Activated naive CD4-positive, alpha-beta T cell treated with anti-CD3 and anti-CD28 coated beads for 36 hours (primary cell): Measurements from ENCODE around the gene NMRK2. TPM values are rescaled to one million over a fixed set of nuclear protein-coding genes. Genes with fewer than 3 reads are reported as not detected.

Experiments
- CTCF ChIA-PET: fragments of 350-600 bp; sonication (Branson Sonifier 250); formaldehyde crosslinking; loops from one replicate; lab custom pipeline; 2021; ENCODE audit warnings: antibody characterized with exemption; lab: Charles Lee
- DNase-seq: peaks from one replicate; pipeline ENCODE4 v3.0.0-alpha.2; 2020
- H3K27ac Mint-ChIP-seq: one replicate; pipeline ENCODE4 v1.8.0; 2021; ENCODE audit warnings: mild to moderate bottlenecking, mixed read lengths
- H3K27me3 Mint-ChIP-seq: one replicate; pipeline ENCODE4 v1.8.0; 2021; ENCODE audit warnings: low read depth, mixed read lengths
- H3K36me3 Mint-ChIP-seq: one replicate; pipeline ENCODE4 v1.8.0; 2021; ENCODE audit warnings: low read depth, mixed read lengths
- H3K4me1 Mint-ChIP-seq: one replicate; pipeline ENCODE4 v1.8.0; 2021; ENCODE audit warnings: low read depth, mixed read lengths
- H3K4me3 Mint-ChIP-seq: one replicate; pipeline ENCODE4 v1.8.0; 2021; ENCODE audit warnings: mild to moderate bottlenecking, moderate library complexity, mixed read lengths
- H3K9me3 Mint-ChIP-seq: one replicate; pipeline ENCODE4 v1.8.0; 2021; ENCODE audit warnings: mixed read lengths
- intact Hi-C: fragments of 100-400 bp; cut with micrococcal nuclease; formaldehyde crosslinking; loops from one replicate; pipeline ENCODE4 v1.15.1; 2023
- total RNA-seq, 2 experiments: library from RNA; stranded (reverse); gene quantifications; one replicate each; pipeline ENCODE4 v1.2.3, GENCODE V29; 2021

NMRK2 gene
- total RNA-seq, 2 experiments from 2014 or later, result not detected

- Mint-ChIP-seq H3K9me3 (no peaks in the 10 kb centered on the region), H3K4me1 (peaks cover 47% of the 10 kb centered on the region), H3K4me3 (peak overlapping the region; percentile 39), H3K27me3 (no peaks in the 10 kb centered on the region), H3K36me3 (peaks cover 67% of the 10 kb centered on the region), H3K27ac (peak overlapping the region; percentile 31)
- no peak for DNase-seq
- CTCF ChIA-PET, result no interaction called here
- intact Hi-C loops, result no loop called here
These were observed 48.5 kb downstream of the NMRK2 start for GRCh38 chr19:3981373-3981735.

GRCh38 chr19:3981736-3982681 lies 49.1 kb downstream of the NMRK2 start:
- no peaks in the 10 kb centered on the region for H3K27me3 Mint-ChIP-seq
- intact Hi-C loops, result no loop called here
- peak overlapping the region; percentile 66 for H3K27ac Mint-ChIP-seq
- peaks cover 65% of the 10 kb centered on the region for H3K36me3 Mint-ChIP-seq
- CTCF ChIA-PET, result no interaction called here
- no peaks in the 10 kb centered on the region for H3K9me3 Mint-ChIP-seq
- H3K4me3 Mint-ChIP-seq, result peak overlapping the region; percentile 91
- no peak for DNase-seq
- H3K4me1 Mint-ChIP-seq, result peaks cover 53% of the 10 kb centered on the region

GRCh38 chr19:3982701-3983541 lies 50.1 kb downstream of the NMRK2 start:
- DNase-seq, result no peak
- CTCF ChIA-PET, result no interaction called here

GRCh38 chr19:3983542-3983914 lies 50.7 kb downstream of the NMRK2 start:
- DNase-seq, result no peak
- Mint-ChIP-seq H3K36me3 (peaks cover 55% of the 10 kb centered on the region), H3K27me3 (no peaks in the 10 kb centered on the region), H3K27ac (peak overlapping the region; percentile 94), H3K4me3 (peak overlapping the region; percentile 91), H3K4me1 (peaks cover 59% of the 10 kb centered on the region), H3K9me3 (no peaks in the 10 kb centered on the region)
- intact Hi-C loops, result no loop called here
- CTCF ChIA-PET, result no interaction called here

More at GRCh38 chr19:3982701-3983541, 50.1 kb downstream of the NMRK2 start:
- H3K4me3 Mint-ChIP-seq, result peak overlapping the region; percentile 91
- no peaks in the 10 kb centered on the region for H3K27me3 Mint-ChIP-seq
- H3K4me1 Mint-ChIP-seq, result peaks cover 61% of the 10 kb centered on the region
- intact Hi-C loops, result no loop called here
- H3K27ac Mint-ChIP-seq, result peak overlapping the region; percentile 94
- no peaks in the 10 kb centered on the region for H3K9me3 Mint-ChIP-seq
- H3K36me3 Mint-ChIP-seq, result peaks cover 59% of the 10 kb centered on the region

- Mint-ChIP-seq H3K9me3 (no peaks in the 10 kb centered on the region), H3K4me1 (peaks cover 57% of the 10 kb centered on the region), H3K36me3 (peaks cover 52% of the 10 kb centered on the region), H3K27ac (peak overlapping the region; percentile 94), H3K27me3 (no peaks in the 10 kb centered on the region), H3K4me3 (peak overlapping the region; percentile 91)
- CTCF ChIA-PET, result interaction anchor here (0.6 kb wide), 1 partner anchor 242 kb away, joined by 3 read pairs; no protein-coding TSS in a partner anchor
- intact Hi-C loops, result loop anchor here (2.0 kb wide), 1 partner anchor 83 kb away; the partner anchor contains the start of gene ZBTB7A
- DNase-seq, result no peak
These were observed 51.2 kb downstream of the NMRK2 start for GRCh38 chr19:3983936-3984583.

GRCh38 chr19:3984584-3984907 lies 51.7 kb downstream of the NMRK2 start:
- CTCF ChIA-PET, result interaction anchor here (0.6 kb wide), 1 partner anchor 242 kb away, joined by 3 read pairs; no protein-coding TSS in a partner anchor
- Mint-ChIP-seq H3K27ac (peak overlapping the region; percentile 94), H3K27me3 (no peaks in the 10 kb centered on the region), H3K4me1 (peaks cover 52% of the 10 kb centered on the region), H3K9me3 (no peaks in the 10 kb centered on the region), H3K36me3 (peaks cover 47% of the 10 kb centered on the region), H3K4me3 (peak overlapping the region; percentile 91)
- intact Hi-C loops, result loop anchor here (2.0 kb wide), 1 partner anchor 82 kb away; the partner anchor contains the start of gene ZBTB7A
- DNase-seq, result no peak

GRCh38 chr19:3984908-3985642 lies 52.2 kb downstream of the NMRK2 start, which contains the start of gene EEF2:
EEF2 (minus strand) TSS chr19:3985463; CDS start chr19:3985380, 83 bp downstream.
- peak within 1 kb of the TSS; percentile 91 for H3K4me3 Mint-ChIP-seq
- peak within 1 kb of the TSS; percentile 94 for H3K27ac Mint-ChIP-seq
- CTCF ChIA-PET, result interaction anchor here (0.6 to 1.1 kb wide), 5 partner anchors 14 to 216 kb away, joined by 3 read pairs; partner anchors contain the start of gene DAPK3
- peaks cover 52% of the 10 kb centered on the region for H3K4me1 Mint-ChIP-seq
- intact Hi-C loops, result loop anchor here (1.0 to 5.0 kb wide), 7 partner anchors 82 to 927 kb away; partner anchors contain the start of genes APBA3, MAP2K2, MFSD12 and MRPL54
- peak; percentile 88 for DNase-seq
- H3K27me3 Mint-ChIP-seq, result no peaks in the 10 kb centered on the region
- H3K36me3 Mint-ChIP-seq, result peaks cover 43% of the 10 kb centered on the region
- no peaks in the 10 kb centered on the region for H3K9me3 Mint-ChIP-seq

- DNase-seq, result no peak
- Mint-ChIP-seq H3K9me3 (no peaks in the 10 kb centered on the region), H3K27ac (peak overlapping the region; percentile 94), H3K27me3 (no peaks in the 10 kb centered on the region), H3K4me3 (peak overlapping the region; percentile 91), H3K4me1 (peaks cover 53% of the 10 kb centered on the region), H3K36me3 (peaks cover 42% of the 10 kb centered on the region)
- intact Hi-C loops, result loop anchor here (1.0 to 5.0 kb wide), 11 partner anchors 15 to 927 kb away; partner anchors contain the start of genes APBA3, DAPK3, MAP2K2 and MFSD12
- CTCF ChIA-PET, result interaction anchor here (0.6 to 1.1 kb wide), 5 partner anchors 15 to 215 kb away, joined by 3 read pairs; partner anchors contain the start of gene DAPK3
These were observed 52.9 kb downstream of the NMRK2 start for GRCh38 chr19:3985643-3986259.

- H3K36me3 Mint-ChIP-seq, result peaks cover 36% of the 10 kb centered on the region
- no peaks in the 10 kb centered on the region for H3K9me3 Mint-ChIP-seq
- H3K27ac Mint-ChIP-seq, result peak overlapping the region; percentile 94
- H3K4me3 Mint-ChIP-seq, result peak overlapping the region; percentile 91
- peak; percentile 81 for DNase-seq
- H3K4me1 Mint-ChIP-seq, result peaks cover 49% of the 10 kb centered on the region
- no peaks in the 10 kb centered on the region for H3K27me3 Mint-ChIP-seq
- intact Hi-C loops, result loop anchor here (1.0 to 5.0 kb wide), 9 partner anchors 16 to 926 kb away; partner anchors contain the start of genes APBA3, DAPK3, MAP2K2 and MFSD12
- CTCF ChIA-PET, result interaction anchor here (1.0 to 1.1 kb wide), 2 partner anchors 15 to 130 kb away, joined by 3 read pairs; partner anchors contain the start of gene DAPK3
These were observed 53.6 kb downstream of the NMRK2 start for GRCh38 chr19:3986260-3987041.
